SKM-1 (cell line): ENCODE results near the gene SH2D1B.

Experiments
- DNase-seq: peaks from one replicate; lab custom pipeline; 2025; ENCODE audit not compliant: unreplicated experiment; lab: John Stamatoyannopoulos, UW

SH2D1B gene

DNA sequence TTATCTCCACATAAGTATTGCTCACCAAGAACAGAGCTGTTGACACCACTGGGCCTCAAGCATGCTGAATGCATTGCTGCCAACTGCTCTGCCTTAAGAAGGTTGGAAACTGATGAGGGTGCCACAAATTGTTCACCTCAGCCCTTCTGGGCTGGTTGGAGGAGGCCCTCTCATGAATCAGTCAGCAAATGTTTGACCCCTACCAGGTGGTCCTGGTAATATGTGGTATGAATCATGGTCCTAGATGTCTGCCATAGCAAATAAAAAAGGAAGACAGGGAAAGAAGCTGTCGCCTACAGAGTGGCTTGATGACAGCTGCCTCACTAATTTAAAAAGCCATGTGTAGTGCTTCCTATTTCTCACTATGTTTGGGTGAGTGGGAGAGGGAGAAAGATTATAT, 47.4 kb downstream of the SH2D1B start:
- no peak for DNase-seq

DNA sequence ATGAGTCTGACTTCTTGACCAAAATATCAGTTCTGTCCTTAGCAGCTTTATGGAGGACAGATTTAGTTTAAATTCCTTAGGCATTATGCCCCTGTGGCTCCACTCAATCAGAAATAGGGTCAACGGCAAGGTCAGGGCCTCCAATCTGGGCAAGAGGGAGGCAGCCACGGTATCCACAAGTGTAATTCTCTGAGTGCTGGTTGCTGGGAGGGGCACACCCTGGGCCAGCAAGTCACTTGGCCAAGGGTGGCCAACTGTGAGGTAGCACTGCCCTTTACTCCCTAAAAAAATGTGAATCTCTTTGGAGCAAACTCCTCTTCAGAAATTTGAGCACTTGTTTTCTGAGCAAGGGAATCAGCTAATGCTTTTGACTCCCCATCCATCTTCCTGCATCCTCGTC, 48.1 kb downstream of the SH2D1B start:
- DNase-seq, result no peak

DNA sequence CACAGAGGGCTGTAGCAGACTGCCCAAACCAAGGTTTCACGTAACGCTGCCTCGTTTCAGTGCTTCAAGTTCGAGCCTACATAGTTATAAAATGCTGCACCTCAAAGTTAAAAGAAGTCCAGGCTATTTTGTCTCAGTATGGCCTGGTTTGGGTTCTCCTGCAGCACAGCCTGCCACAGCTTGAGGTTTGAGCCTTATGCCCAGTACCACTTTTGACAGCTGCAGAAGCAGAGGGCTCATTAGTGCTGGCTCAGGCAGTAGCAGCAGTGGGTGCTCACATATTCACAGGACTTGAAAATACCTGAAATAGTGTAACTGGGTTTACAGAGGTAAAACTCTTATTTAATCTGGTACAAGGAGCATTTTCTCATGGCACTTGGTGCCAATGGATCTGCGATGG, 50.6 kb downstream of the SH2D1B start:
- DNase-seq, result no peak

DNA sequence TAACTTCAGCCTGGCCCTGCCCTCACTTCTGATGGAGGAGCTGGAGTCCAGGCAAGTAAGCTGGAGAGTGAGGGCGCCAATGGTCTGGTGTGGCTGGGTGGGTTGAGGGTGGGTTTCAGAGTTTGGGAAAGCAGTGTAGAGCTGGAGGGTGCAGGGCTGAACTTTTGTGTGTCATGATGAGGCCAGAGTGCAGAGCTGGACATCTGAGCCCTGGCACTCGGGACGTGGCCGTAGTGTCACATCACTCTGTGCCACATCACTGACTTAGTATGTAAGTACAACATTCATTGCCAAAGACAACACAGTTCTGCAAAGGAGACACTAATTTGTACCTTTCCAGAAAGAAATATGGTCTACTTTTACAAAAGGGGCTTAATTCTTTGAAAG, 51.1 kb downstream of the SH2D1B start:
- no peak for DNase-seq

DNA sequence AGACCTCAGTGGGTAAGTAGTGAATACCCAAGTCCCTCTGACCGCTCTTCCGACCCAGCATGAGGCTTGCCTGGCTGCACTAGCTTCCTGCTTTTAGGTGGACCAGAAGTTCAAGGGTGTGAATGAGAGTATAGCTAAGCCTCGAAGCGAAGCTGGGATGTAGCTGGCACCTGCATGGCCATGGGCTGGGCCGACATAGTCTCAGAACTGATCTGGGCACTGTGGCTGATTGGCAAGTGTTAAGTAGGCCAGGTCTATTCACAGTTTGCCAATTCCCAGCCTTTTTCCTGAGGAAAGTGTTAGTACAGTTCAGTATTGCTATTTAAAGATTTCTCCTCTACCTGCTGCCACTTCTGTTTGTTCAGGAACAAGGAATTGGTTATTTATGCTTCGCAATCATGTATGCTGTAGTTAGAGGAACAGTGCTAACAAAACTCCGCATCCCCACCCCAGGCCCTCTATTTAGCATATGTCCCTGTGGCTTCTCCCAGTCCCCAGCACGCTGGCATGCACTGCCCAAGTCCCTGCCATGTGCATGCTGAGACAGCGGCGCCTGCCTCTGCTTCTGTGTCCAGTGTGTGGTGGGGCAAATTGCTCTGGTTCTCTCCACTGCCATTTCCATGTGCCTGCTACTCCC, 51.6 kb downstream of the SH2D1B start:
- DNase-seq, result no peak

DNA sequence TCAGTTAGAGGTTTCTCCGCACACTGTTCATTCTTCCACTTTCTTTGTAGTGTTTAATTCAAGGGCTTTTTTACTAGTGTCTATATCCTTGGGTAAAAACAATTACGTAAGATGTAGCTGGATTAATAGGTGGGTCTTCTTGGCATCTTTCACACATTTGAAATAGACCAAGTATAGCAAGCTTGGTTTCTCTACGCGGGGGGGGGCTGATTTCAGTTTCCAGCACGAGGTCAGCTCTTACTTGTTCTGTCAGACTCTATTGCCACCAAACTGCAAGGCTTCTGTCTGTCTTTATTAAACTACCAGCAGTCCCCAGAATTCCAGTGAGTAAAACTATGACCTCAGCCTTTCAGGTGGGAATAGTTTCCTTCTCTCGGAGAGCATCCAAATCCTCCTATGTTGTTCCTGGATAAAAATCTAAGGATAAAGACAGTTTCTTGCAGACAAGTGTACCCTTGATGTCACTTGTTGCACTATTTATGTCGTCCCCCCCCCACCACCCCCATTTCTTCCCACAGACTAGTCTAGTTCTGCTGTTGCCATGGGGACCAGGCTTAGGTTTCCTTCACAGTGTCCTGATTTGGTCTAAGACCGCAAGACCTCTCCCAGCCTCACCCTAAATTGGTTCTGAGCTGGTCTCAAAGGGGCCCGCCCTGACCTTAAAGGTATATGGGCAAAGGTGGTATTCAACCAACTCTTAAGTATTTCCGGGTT, 52.3 kb downstream of the SH2D1B start:
- DNase-seq, result no peak

DNA sequence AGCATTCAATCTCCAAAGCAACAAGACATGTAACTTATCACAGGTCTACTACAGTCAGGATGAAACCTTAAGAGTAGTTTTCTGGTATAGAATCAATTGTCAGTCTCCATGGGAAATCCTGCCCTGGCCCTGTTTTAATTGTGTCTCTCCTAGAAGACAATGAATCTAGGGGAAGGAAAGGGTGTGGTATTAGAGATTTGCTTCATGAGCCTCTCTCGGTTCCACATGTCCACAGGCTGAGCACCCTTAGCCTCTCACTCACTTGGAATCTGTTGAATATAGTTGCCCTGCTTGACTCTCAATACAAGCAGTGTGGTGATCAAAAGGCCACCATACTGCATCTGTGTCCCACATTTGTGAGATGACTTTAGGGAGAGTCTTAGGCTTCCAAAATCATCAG, 53.0 kb downstream of the SH2D1B start:
- no peak for DNase-seq

DNA sequence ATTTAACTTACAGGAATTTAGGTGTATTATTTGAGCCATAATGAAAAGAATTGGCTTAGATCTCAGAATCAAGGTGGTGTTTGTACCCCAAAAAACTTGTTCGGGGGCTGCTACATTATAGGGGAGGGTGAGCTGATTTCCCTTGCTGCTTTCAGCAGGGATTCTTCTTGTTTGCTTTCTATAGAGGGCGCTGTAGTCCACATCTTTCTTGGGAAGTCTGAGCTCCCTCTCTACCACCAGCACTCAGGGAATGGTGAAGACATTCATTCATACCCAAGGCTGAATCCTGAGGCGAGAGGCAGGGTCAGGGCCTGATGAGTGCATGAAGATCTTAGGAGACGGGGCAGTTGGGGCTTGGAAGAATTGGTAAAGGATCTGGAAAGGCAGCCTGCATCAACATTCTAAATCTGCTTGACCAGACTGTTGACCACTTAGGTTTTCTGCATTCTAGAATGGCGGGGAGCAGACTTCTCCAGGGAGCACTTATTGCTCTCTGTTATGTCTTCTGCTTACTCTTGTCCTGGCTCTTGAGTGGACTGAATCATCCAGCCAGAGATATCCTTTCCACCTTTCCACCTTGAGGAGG, 54.2 kb downstream of the SH2D1B start:
- peak; percentile 63 for DNase-seq

DNA sequence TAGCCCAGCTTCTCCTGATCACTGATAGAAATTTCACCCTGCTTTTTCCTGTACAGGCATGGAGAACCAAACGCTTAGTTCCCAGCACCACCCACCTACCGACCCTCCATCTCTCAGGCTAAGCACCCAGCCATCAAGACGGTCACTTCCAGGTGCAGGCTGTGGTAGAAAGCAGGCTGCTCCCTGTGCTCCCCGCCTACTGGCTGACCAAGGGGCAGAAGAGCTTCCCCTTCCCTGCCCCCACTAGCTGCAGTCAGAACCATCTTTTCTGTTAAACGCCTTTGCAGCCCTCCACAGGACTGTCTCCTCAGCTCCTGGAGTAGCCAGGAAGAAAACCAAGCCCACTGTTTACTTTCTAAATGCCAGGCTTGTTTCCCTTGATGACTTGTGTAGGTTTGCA, 58.2 kb downstream of the SH2D1B start:
- no peak for DNase-seq

DNA sequence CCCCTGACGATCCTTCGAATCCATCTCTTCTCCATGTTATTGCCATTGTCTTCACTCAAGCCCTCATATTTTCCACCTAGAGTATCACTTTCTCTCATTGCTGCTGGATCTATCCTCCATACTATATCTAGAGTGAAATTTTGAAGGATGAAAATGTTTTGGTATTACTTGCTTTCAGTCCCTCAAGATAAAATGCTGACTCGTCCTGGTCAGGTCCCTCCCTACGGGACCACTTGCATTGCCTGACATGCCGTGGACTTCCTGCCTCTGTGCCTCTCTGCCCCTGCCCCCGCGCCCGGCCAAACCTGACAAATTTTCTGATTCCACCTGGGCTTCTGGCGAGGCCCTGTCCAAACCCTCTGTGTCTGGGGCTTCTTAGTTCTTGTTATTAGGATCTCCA, 58.9 kb downstream of the SH2D1B start:
- no peak for DNase-seq

DNA sequence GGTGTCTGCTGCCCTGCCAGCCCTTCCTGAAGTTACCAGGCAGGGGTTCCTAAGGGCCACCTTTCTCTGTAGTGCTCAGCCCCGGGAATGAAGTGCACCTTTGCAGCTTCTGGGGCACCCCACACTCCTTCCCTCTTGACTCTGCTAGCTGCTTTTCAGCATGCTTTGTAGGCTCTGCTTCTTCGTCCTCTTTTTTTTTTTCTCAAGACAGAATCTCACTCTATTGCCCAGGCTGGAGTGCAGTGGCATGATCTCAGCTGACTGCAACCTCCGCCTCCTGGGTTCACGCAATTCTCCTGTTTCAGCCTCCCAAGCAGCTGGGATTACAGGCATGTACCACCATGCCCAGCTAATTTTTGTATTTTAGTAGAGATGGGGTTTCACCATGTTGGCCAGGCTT, 60.1 kb downstream of the SH2D1B start:
- peak; percentile 24 for DNase-seq

DNA sequence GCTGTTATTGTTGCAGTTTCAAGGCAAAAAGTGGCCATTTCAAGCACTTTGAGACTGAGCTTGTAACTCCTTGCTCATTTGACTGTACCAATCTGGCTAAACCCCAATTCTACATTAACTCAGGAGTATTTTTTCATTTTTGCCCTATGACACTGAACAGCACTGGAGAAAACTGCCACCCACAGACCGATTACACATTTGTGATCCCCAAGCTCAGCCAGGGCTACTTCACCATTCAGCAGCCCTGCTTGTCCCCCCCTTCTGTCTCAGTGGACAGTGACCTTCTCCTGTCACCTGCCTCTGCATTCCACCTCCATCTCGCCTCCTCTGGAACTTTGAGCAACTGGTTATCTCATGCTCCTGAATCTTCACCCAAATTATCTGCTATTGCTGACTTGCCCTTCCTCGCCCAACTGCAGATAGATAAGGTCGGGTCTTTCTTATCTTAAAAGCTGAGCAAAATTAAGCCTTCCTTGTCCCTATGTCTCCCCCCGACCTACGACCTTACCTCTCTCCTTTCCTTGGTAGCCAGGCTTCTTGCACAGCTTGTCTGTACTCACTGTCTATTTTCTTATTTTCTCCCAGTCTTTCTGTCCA, 60.6 kb downstream of the SH2D1B start:
- no peak for DNase-seq

DNA sequence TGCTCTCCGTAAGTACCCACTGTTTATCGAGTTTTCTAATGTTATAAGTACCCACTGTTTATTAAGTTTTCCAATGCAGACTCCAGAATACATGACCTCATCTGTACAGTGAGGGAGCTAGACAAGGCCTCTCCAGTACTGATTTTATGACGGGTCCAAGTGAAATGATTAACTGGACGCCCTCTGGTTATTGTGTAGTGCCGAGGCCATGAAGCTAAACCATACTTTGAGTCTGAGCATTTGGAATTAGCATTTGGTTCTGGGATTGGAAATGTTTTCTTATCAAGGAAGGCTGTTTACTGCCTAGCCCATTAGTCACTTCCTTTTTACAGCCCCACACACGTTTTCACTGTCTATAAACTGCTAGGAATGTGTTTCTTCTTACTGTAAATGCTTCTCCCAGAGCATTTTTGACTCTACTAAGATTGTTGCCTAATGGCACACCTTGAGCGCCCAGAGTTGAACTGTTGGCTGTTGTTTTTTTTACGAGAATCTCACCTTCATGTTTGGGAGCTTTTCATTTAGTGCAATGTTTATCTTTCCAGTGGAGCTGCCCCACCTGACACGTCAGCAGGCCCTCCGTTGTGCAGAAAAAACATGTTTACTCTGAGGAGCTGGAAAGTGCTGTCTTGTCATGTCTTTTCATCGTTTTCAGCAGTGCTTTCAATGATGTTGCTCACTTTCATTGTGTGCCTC, 62.2 kb downstream of the SH2D1B start:
- no peak for DNase-seq

DNA sequence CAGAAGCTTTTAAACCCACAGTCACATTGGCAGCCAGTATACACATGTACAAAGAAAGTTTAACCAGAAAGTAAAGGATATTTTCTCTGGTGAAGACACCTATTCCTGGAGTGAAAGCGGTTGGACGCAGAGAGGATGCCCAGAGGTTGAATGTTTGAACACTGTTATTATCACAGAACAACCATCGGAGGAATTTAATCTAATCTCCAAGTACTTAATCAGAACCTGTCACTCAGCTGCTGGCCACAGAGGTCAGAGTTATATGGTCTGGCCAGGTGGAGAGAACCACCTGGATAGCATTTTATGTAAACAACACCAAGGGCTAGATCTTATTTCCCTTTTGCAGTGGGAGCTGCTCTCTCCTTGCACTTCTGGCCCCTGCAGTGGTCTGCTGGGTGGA, 64.7 kb downstream of the SH2D1B start:
- DNase-seq, result no peak
